ENCODE results near the gene A3GALT2. TPM values are rescaled to one million over a fixed set of nuclear protein-coding genes. Genes with fewer than 3 reads are reported as not detected.

Gene A3GALT2
- total RNA-seq, 1 experiment from 2014 or later: not detected

- no peaks in the 10 kb centered on the region for H3K27me3 ChIP-seq (ENCODE audit: control insufficient read depth, insufficient read depth, low read length)
- in situ Hi-C loops (cut with HindIII; ENCODE audit: low pct_unique_long_range_greater_than_20kb, low sequenced_read_pairs): no loop called here
- TF ChIP-seq CTCF (IDR thresholded peaks at IDR 0.05): no peak
- no peak for TF ChIP-seq SIN3A (IDR thresholded peaks at IDR 0.05; ENCODE audit: borderline replicate concordance, insufficient read depth, low read depth, low read length)
- no peak for TF ChIP-seq REST (IDR thresholded peaks at IDR 0.05; ENCODE audit: insufficient read depth in 1 of 2, low read depth in 2 of 2, low read length in 1 of 2)
- TF ChIP-seq POLR2AphosphoS5 (IDR thresholded peaks at IDR 0.05; ENCODE audit: low read depth, low read length): no peak
- TF ChIP-seq TCF7L2 (IDR thresholded peaks at IDR 0.05; ENCODE audit: low read depth, low read length): no peak
- DNase-seq (ENCODE audit: low read depth, low spot score) (no peak), ATAC-seq (no peak)
- no peak overlapping the region for H3K4me3 ChIP-seq (ENCODE audit: low read depth in 2 of 2, low read length in 2 of 2)
- intact Hi-C loops (cut with micrococcal nuclease; ENCODE audit: unreplicated experiment): loop anchor here (10.0 kb wide), 1 partner anchor 275 kb away; no protein-coding TSS in a partner anchor
- H3K9me3 ChIP-seq (ENCODE audit: control insufficient read depth, insufficient read depth, low read depth, low read length): no peaks in the 10 kb centered on the region
- CTCF ChIA-PET: interaction anchor here (1.0 kb wide), 1 partner anchor 74 kb away, joined by 3 read pairs; no protein-coding TSS in a partner anchor
- H3K4me1 ChIP-seq (ENCODE audit: control insufficient read depth, insufficient read depth, low read length): peaks cover 9% of the 10 kb centered on the region
- BruUV-seq (replicated peaks): no TSS peak
- POLR2A ChIA-PET: no interaction called here
- no peaks in the 10 kb centered on the region for H3K36me3 ChIP-seq (ENCODE audit: control insufficient read depth, insufficient read depth, low read length)
- no peak overlapping the region for H3K27ac ChIP-seq (ENCODE audit: low read length)
These were observed 48.9 kb upstream of the A3GALT2 start for GRCh38 chr1:33369764-33370163.

DNA sequence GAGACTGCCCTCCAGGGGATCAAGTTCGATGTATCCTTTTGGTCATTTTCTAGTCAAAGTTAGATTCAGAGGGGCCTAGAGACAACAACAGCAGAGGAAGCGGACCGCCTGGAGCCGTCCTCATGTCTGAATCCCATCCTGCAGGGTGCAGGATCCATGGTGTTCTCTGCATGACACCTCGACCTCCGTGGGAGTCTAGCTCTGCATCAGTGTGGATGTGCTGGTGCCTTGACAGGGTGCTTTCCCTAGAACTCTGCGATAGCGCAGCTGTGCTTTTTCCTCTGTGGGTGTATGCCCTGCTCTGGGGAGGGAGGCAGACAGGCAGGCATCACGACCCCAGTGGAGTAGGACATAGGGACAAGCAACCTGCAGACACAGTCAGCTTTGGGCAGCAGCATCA is 48.2 kb upstream of the A3GALT2 start:
- TF ChIP-seq CTCF (IDR thresholded peaks at IDR 0.05) (no peak), POLR2AphosphoS5 (IDR thresholded peaks at IDR 0.05; ENCODE audit: low read depth, low read length) (no peak), TCF7L2 (IDR thresholded peaks at IDR 0.05; ENCODE audit: low read depth, low read length) (no peak), SIN3A (IDR thresholded peaks at IDR 0.05; ENCODE audit: borderline replicate concordance, insufficient read depth, low read depth, low read length) (no peak), REST (IDR thresholded peaks at IDR 0.05; ENCODE audit: insufficient read depth in 1 of 2, low read depth in 2 of 2, low read length in 1 of 2) (no peak)
- ATAC-seq (no peak), DNase-seq (ENCODE audit: low read depth, low spot score) (no peak)
- Histone ChIP-seq H3K27me3 (ENCODE audit: control insufficient read depth, insufficient read depth, low read length) (no peaks in the 10 kb centered on the region), H3K9me3 (ENCODE audit: control insufficient read depth, insufficient read depth, low read depth, low read length) (no peaks in the 10 kb centered on the region), H3K4me1 (ENCODE audit: control insufficient read depth, insufficient read depth, low read length) (peaks cover 10% of the 10 kb centered on the region), H3K36me3 (ENCODE audit: control insufficient read depth, insufficient read depth, low read length) (no peaks in the 10 kb centered on the region), H3K27ac (ENCODE audit: low read length) (no peak overlapping the region), H3K4me3 (ENCODE audit: low read depth in 2 of 2, low read length in 2 of 2) (no peak overlapping the region)
- CTCF ChIA-PET: interaction anchor here (4.2 kb wide), 1 partner anchor 73 kb away, joined by 20 read pairs; no protein-coding TSS in a partner anchor
- intact Hi-C loops (cut with micrococcal nuclease; ENCODE audit: unreplicated experiment): loop anchor here (10.0 kb wide), 1 partner anchor 274 kb away; no protein-coding TSS in a partner anchor
- POLR2A ChIA-PET: no interaction called here
- in situ Hi-C loops (cut with HindIII; ENCODE audit: low pct_unique_long_range_greater_than_20kb, low sequenced_read_pairs): no loop called here
- no TSS peak for BruUV-seq (replicated peaks)
